NCI-H1417 (cell line): ENCODE measurements around the gene PLP2.
A peak's percentile ranks its signal among the peaks of the same experiment; 100 is the strongest.
"Not testable (repeated sequence)": the region's sequence is repeated elsewhere in the genome, so short reads cannot be mapped to it uniquely, and the experiment has no call there.

ENCODE experiments used
- DNase-seq, 3 experiments: peaks; one replicate each; lab custom pipeline; 2025; lab: John Stamatoyannopoulos, UW

PLP2 gene, protein sequence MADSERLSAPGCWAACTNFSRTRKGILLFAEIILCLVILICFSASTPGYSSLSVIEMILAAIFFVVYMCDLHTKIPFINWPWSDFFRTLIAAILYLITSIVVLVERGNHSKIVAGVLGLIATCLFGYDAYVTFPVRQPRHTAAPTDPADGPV

DNA sequence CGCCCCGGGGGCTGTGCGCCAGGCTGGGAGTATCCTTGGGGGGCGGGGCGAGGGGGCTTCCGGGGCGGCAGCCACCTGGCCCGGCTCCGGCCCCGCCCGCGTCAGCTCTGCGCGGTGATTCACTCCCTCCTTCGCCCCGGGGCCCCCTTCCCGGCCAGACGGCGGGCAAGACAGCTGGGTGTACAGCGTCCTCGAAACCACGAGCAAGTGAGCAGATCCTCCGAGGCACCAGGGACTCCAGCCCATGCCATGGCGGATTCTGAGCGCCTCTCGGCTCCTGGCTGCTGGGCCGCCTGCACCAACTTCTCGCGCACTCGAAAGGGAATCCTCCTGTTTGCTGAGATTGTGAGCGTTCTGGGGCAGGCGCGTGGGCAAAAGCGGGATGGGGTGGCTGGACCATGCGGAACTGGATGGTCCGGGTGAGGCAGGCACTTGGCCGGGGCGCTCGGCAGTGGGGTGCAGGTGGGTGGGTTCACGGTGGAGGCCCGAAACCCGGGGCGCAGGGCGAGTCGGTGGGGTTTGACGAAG, at the start of gene PLP2:
Gene PLP2 (plus strand): TSS at position 147 of the 528 bp plus-strand sequence. CDS start 103 bp downstream, at position 250.
- DNase-seq = peak in 2 of 3 experiments; percentile 56 to 60

DNA sequence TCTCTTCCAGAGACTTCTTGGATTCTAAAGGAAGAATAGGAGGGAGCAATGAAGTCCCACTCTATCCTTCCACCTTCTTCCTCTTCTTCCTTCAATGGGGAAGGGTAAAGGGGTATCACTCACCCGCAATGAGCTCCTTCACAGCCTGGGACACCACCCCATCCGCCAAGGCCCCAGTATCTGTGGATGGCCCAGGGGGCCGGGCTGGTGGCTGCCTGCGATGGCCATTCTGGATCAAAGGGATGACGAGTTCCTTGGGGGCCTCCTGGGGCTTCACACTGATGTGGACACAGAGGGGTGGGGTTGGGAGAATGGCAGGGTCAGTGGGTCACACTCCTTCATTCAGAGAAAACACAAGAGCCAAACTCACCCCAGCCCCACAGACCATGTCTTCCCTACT, 49.2 kb upstream of the PLP2 start:
- DNase-seq = no peak

DNA sequence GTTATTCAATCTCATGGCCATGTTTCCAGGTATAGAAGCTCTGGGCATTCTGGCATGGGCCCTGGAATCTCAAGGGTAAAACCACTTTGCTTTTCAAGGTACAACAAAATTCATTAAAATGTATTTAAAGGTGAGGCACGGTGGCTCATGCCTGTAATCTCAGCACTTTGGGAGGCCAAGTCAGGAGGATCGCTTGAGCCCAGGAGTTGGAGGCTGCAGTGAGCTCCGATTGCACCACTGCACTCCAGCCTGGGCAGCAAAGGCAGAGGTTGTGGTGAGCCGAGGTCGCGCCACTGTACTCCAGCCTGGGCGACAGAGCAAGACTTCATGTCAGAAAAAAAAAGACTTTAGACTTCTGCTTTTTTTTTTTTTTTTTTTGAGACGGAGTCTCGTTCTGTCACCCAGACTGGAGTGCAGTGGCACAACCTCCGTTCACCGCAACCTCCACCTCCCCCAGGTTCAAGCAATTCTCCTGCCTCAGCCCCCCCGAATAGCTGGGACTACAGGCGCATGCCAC, 43.9 kb upstream of the PLP2 start:
- DNase-seq = not testable (repeated sequence)

DNA sequence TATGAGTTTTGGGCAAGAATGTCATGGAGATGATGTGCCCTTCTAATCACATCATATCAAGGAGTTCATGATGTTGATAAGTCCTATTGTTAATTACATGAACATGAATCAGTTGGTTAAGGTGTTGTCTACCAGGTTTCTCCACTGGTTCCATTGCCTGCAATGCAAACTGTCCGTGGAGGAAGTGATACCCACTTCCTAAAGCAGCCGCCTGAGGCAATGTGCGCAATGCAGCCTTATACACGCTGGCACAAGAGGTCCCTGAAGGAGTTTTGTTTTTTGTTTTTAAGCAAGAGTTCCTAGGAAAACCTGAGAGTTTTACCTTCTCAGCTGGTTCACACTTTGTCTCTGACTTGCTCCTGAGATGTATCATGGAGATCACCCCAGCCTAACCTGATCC, 42.3 kb upstream of the PLP2 start:
- no peak for DNase-seq

DNA sequence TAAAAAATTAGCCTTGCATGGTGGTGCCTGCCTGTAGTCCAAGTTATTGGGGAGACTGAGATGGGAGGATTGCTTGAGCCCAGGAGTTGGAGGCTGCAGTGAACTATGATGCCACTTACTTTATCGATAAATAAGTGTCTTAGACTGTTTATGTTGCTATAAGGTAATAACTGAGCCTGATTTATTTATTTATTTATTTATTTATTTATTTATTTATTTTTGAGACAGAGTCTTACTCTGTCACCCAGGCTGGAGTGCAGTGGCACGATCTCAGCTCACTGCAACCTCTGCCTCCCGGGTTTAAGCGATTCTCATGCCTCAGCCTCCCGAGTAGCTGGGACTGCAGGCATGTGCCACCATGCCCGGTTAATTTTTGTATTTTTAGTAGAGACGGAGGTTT, 39.4 kb upstream of the PLP2 start:
- DNase-seq = not testable (repeated sequence)

DNA sequence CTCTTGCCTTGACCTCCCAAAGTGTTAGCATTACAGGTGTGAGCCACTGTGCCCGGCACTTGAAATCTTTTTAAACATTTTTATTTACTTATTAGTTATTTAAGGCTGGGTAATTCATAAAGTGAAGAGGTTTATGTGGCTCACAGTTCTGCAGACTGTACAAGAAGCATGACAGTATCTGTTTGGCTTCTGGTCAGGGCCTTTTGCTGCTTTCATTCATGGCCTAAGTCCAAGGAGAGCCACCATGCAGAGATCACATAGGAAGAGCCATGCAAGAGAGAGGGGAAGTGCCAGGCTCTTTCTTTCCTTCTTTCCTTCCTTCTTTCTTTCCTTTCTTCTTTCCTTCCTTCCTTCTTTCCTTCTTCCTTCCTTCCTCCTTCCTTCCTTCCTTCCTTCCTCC, 37.9 kb upstream of the PLP2 start:
- DNase-seq = no peak

DNA sequence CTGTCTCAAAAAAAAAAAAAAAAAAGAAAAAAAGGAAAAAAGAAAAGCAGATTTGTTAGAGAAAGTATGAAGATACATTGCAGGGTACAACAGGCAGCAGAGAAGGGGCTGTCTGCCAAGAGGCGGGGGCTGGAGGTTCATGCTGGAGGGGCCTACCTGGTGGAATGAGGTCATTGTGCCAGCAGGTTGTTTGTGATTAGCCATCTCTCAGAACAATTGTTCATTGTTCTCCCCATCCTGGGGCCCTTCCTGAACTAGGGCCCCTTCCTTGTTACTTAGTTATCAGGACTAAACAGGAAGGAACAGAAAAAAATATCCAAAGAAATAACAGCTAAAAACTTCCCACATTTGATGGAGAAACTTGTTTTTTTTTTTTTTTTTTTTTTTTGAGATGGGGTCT, 34.2 kb upstream of the PLP2 start:
- no peak for DNase-seq

DNA sequence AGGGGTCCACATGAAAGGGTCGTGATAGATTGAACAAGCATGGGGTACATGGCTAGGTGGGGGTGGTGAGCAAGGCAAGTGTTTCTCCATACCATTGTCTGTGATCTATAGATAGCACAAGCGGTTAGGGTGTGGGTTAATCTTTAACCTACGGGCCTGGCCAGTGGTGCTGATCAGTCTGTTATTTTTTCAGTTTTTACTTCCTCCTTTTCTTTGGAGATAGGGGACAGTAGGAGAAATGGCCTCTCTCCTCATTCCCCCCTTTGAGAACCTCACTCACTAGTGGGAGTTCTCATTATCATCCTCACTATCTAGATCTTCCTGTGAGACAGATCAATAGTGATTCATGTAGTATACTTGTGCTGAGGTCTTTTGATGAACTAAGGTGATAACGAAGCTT, 32.0 kb upstream of the PLP2 start:
- no peak for DNase-seq

DNA sequence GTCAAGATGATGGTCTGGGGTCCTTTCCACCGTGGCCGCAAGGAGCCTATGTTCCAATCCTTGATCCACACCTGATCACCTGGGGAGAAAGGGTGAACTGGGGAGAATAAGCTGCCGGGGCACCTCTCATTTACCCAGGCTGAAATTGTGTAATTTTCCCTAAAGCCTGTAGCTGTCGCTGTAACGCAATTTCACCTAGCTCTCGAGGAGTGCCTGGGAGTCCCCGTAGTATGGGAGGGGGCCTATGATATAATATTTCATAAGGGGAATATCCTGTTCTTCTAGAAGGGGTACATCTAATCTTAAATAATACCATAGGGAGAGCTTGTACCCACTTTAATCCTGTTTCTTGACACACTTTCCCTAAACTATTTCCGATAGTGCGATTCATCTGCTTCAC, 29.4 kb upstream of the PLP2 start:
- peak in 1 of 3 experiments; percentile 0 for DNase-seq

DNA sequence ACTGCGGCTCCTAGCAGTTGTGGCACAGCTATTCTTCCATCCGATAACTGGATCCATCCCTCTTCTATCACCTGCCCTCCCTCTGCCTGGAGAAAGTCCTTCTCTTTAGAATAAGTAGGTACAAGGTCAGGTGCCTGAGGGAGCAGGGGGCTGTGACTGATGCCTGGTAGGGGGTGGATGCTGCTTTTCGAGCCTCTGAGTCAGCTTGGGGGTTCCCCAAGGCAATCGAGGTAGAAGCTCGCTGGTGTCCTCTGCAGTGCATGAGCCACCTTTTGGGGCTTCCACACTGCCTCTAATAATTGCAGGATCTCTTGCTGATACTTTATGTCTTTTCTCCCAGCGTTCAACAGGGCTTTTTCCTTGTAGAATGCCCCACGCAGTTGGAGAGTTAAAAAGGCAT, 28.5 kb upstream of the PLP2 start:
- not testable (repeated sequence) for DNase-seq

DNA sequence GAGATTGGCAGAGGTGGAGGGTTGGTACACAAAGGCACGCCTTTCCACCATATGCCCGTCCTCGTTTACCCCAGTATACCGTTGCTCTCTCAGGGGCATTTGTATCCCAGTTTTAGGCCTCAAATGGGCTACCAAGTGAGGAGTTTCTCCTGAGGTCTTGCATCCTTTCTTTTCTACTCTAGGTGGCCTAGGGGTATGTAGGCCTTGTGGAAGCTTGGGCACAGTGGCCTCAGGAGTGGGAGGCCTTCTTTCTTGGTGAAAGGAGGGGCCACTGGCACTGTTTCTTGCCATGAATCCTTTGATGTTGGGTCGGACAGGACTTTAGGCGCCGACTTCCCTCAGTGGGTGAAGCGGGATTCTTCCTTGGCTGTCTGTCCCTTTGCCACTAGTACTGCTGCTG, 24.4 kb upstream of the PLP2 start:
- no peak for DNase-seq

DNA sequence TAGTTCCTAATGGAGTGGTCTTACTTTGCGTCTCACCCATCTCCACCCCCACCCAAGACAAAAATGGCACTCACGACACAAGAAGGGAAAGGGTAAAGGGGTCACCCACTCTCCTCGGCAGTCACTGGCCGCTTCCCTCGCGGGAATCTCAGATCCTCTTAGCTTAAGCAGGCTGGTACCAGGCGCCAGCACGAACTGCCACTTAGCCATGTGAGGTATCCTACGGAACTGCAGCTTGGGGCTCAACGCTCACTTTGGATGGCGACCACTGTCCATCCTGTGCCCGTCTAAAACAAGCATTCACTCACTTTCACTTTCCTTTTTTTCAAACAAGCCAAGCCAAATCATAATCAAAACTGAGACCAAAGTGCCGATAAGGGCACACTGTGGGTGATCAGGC, 23.8 kb upstream of the PLP2 start:
- no peak for DNase-seq

DNA sequence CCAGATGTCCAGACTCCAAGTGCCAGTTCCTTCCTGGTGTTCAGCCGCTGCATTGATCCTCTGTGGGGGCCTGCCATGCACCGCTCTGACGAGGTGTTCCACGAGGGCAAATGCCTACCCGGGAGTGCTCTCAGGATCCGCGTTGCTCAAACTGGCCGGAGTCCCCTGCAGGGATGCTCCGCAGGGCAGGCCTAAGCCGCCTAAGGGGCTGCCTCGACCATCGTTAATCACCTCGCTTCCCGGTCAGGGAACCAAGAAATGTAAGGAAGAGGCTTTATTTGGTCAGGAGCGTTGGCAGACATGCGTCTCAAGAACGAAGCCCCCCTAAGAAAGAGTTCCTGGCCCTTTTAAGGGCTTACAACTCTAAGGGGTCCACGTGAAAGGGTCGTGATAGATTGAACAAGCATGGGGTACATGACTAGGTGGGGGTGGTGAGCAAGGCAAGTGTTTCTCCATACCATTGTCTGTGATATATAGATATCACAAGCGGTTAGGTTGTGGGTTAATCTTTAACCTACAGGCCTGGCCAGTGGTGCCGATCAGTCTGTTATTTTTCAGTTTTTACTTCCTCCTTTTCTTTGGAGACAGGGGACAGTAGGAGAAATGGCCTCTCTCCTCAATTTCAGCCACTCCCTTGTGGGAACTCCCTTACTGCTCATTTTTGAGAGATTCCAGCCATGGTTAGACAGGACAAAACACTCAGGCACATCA, 23.2 kb upstream of the PLP2 start:
- DNase-seq = not testable (repeated sequence)

DNA sequence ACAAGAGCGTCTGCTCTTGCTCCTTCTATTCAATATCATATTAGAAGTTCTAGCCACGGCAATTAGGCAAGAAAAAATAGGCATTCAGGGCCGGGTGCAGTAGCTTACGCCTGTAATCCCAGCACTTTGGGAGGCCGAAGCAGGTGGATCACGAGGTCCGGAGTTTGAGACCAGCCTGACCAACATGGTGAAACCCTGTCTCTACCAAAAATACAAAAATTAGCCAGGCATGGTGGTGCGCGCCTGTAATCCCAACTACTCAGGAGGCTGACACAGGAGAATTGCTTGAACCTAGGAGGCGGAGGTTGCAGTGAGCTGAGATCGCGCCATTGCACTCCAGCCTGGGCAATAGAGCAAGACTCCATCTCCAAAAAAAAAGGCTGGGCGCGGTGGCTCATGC, 22.4 kb upstream of the PLP2 start:
- not testable (repeated sequence) for DNase-seq

DNA sequence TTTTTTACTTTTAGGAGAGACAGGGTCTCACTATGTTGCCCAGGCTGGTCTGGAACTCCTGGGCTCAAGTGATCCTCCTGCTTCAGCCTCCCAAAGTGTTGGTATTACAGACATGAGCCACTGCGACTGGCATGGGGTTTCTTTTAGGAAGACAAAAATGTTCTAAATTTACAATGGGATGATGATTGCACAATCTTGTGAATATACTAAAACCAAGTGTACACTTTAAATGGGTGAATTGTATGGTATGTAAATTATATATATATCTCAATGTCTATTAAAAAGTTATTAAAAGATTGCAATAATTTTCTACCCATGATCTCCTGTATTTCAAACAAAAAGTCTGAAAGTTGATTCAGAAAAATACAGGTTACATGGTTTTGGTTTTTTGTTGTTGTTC, 18.2 kb upstream of the PLP2 start:
- no peak for DNase-seq

DNA sequence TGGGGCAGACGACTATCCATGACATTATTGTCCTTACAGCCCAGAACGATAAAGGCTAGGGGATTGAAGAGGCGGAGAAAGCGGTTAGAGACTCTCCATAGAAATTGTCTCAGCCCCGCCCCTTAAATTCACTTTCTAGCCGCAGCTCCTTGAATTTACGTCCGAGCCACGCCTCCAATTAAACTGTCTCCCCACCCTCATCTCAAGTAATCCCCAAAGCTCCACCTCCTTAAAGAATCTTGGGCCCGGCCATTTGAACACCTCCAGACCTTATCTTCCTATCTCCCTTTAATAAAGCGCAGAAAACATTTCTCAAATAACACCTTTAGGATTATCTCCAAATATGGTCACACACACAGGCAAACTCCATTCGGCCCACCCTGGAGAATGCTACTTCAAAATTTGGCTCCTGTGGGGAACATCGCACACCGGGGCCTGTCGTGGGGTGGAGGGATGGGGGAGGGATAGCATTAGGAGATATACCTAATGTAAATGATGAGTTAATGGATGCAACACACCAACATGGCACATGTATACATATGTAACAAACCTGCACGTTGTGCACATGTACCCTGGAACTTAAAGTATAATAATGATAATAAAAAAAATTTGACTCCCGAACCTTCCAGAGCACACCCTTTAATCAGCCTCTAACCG, 16.3 kb upstream of the PLP2 start:
- DNase-seq = peak; percentile 31 to 71 (median 62)

DNA sequence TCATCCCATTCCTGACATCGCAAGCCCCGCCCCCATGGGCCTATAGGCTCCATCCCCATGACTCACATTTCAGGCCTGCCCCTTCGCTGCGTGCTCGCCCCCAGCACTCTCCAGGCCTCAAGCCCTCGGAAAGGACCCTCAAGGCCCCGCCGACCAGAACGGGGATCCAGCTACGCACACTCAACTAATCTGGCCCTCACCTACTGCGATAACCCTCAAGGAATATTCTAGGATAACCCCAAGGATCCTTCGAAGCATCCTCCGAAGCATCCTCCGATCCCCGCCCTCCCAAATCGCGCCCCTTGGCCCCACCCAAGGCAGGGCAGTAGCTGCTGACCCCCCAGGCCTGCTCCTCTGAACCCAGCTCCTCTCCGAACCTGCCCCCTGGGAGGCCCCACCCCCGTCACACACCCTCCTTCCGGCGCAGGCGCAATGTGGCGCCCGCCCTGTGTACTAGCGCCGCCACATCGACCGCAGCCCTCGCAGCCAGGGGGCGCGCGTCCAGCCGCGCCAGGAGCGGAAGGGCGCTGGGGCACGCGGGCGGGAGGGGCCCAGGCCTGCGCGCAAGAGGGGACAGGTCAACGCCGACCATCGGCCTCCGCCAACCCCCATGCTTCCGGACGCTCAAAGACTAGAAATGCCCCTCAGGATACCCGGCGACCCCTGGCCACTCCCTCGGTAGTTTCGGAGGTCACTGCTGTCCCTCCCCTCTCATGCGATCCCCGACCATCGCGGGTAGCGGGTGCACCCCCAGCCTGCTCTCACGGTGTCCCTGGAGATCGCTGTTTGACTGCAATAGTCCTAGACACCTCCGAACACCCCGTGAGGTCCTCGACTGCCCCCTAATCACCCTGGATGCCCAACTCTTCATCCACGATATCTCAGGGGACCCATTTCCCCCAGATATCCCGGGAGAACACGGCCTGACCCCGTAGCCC, 15.5 kb upstream of the PLP2 start:
- DNase-seq = peak; percentile 51 to 90 (median 81)

DNA sequence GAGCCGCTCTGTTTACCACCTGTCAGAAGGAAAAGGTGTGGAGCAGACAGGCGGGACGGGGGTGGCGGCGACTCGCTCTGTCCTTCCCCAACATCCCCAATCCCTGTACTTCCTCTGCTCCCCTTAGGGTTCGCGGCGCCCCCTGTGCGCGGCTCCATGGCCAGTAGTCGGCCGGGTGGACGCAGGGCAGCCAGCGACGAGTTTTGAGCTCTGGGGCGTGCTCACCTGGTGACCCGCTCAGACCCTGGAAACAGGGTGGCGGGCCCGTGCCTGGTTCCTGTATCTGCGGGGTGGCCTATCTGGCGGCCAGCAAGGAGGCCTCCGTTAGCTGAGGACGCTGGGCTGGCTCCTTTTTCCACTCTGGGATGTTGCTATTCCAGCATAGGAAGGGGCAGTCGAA, 14.5 kb upstream of the PLP2 start:
- no peak for DNase-seq

DNA sequence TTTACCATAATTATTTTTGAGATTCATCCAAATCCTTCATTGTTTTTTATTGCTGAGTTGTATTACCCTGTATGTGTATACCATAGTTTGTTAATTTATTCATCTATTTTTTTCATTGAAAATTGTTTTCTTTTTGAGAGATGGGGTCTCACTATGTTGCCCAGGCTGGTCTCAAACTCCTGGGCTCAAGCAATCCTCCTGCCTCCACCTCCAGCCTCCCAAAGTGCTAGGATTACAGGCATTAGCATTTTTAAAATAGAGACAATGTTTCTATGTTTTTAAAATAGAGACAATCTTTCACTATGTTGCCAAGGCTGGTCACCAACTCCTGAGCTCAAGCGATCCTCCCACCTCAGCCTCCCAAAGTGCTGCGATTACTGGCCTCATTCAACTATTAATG, 10.8 kb upstream of the PLP2 start:
- no peak for DNase-seq

DNA sequence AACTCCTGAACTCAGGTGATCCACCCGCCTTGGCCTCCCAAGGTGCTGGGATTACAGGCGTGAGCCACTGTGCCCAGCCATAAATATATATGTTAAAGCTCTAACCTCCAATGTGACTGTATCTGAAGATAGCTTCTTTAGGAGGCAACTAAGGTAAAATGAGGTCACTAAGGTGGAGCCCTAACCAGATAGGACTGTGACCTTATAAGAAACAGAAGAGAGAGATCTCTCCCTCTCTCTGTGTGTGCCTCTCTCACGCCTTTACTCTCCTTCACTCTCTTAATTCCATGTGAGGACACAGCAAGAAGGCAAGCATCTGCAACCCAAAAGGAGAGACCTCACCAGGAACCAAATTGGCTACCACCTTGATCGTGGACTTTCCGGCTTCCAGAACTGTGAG, 10.1 kb upstream of the PLP2 start:
- no peak for DNase-seq

DNA sequence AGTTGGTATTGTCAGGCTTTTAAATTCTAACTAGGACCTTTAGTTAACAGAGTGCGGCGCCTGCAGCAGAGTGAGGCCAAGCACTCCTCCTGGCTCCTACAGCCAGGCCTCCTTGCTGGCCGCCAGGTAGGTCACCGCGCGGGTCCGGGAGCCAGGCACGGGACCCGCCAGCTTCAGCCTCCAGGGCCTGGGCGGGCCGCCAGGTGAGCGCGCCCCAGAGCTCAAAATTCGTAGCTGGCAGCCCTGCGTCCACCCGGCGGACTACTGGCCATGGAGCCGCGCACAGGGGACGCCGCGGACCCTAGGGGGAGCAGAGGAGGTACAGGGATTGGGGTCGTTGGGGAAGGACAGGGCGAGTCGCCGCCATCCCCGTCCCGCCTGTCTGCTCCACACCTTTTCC, 9.1 kb upstream of the PLP2 start, which contains the start of gene MAGIX:
Gene MAGIX (plus strand): TSS at position 139 of the 400 bp plus-strand sequence. CDS start 132 bp downstream, at position 271.
- DNase-seq = no peak
